PC-9 (cell line): ENCODE data around the gene SLC41A3.

Experiments used
- EZH2 ChIP-seq: fragments of 200-600 bp; sonication (generic); IDR thresholded peaks from 2 replicates; pipeline ENCODE4 v1.8.0; 2017; ENCODE audit warnings: antibody characterized with exemption, low read depth
- TF ChIP-seq, protein P1 (sequence below): fragments of 200-600 bp; sonication (generic); conservative IDR thresholded peaks from 2 replicates; pipeline ENCODE4 v1.6.1; 2017; ENCODE audit warnings: mixed run types, antibody characterized with exemption, mild to moderate bottlenecking, moderate library complexity

GRCh38 chr3:126113238-126113555 lies 29.3 kb upstream of the SLC41A3 start:
- TF ChIP-seq, protein P1, sequence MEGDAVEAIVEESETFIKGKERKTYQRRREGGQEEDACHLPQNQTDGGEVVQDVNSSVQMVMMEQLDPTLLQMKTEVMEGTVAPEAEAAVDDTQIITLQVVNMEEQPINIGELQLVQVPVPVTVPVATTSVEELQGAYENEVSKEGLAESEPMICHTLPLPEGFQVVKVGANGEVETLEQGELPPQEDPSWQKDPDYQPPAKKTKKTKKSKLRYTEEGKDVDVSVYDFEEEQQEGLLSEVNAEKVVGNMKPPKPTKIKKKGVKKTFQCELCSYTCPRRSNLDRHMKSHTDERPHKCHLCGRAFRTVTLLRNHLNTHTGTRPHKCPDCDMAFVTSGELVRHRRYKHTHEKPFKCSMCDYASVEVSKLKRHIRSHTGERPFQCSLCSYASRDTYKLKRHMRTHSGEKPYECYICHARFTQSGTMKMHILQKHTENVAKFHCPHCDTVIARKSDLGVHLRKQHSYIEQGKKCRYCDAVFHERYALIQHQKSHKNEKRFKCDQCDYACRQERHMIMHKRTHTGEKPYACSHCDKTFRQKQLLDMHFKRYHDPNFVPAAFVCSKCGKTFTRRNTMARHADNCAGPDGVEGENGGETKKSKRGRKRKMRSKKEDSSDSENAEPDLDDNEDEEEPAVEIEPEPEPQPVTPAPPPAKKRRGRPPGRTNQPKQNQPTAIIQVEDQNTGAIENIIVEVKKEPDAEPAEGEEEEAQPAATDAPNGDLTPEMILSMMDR: no peak
- TF ChIP-seq EZH2: no peak
